PC-3 (cell line): ENCODE data around the gene MVK.

Source experiments
- EZH2 ChIP-seq: fragments of 300-600 bp; sonication (generic); IDR thresholded peaks from one replicate; pipeline ENCODE4 v1.6.1; 2017; ENCODE audit warnings: antibody characterized with exemption, mild to moderate bottlenecking, low read length; ENCODE audit not compliant: unreplicated experiment
- EZH2phosphoT487 ChIP-seq: fragments of 300-600 bp; sonication (generic); IDR thresholded peaks from 2 replicates; pipeline ENCODE4 v1.6.1; 2018; ENCODE audit warnings: mild to moderate bottlenecking, antibody characterized with exemption, low read length, borderline replicate concordance
- TF ChIP-seq, protein P1 (sequence below): fragments of 300-600 bp; sonication (generic); conservative IDR thresholded peaks from 2 replicates; pipeline ENCODE4 v1.5.1; 2017; ENCODE audit warnings: antibody characterized with exemption, low read depth, mild to moderate bottlenecking, low read length

DNA sequence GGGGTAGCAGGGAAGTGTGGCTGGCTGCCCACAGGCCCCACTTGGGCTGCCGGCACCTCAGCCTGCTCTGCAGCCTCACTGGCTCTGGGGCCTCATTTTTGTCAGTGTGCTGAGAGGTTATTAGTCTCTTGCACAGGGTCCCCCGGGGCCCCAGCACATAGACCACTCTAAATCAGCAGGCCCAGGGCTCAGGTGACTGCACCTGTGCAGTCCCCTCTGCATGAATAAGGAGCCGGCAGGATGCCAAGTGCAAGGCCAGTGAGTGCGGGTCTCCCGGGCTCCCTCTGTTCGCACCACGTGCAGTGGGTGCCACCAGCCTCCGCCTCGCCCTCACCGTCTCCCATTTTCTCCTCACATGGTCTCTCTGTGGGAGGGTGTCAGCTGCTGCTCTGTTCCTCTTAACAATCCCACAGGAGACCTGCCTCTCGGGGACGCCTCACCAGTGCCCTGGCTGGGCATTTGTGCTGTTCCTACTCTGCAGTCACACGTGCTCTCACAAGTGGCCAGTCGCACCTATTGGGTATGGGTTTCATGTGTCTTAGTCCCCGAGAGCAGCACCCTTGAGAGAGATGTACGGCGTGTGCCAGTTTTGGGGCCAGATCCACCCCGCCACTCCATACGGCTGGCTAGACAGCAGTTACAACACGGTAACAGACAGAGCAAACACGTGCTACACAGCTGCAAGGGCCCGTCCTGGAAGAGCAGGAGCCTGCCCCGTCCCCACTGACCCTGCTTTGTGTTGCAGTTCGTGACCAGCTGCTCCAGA, 40.7 kb upstream of the MVK start:
- TF ChIP-seq, protein P1, sequence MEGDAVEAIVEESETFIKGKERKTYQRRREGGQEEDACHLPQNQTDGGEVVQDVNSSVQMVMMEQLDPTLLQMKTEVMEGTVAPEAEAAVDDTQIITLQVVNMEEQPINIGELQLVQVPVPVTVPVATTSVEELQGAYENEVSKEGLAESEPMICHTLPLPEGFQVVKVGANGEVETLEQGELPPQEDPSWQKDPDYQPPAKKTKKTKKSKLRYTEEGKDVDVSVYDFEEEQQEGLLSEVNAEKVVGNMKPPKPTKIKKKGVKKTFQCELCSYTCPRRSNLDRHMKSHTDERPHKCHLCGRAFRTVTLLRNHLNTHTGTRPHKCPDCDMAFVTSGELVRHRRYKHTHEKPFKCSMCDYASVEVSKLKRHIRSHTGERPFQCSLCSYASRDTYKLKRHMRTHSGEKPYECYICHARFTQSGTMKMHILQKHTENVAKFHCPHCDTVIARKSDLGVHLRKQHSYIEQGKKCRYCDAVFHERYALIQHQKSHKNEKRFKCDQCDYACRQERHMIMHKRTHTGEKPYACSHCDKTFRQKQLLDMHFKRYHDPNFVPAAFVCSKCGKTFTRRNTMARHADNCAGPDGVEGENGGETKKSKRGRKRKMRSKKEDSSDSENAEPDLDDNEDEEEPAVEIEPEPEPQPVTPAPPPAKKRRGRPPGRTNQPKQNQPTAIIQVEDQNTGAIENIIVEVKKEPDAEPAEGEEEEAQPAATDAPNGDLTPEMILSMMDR = no peak
- TF ChIP-seq EZH2 (no peak), EZH2phosphoT487 (no peak)
